ENCODE results near the gene MGST3. TPM values are rescaled to one million over a fixed set of nuclear protein-coding genes. Genes with fewer than 3 reads are reported as not detected.
"Not testable (repeated sequence)": the region's sequence is repeated elsewhere in the genome, so short reads cannot be mapped to it uniquely, and the experiment has no call there.

The MGST3 gene
- polyA plus RNA-seq, 3 donors = 145 to 565 (median 280) TPM

- 37 to 77% (median 75%) methylated on average over 8 of the region's 8 CpGs for WGBS, 3 donors
- no peak overlapping the region for H3K27ac ChIP-seq (ENCODE audit: low read depth, low read length)
Observed at GRCh38 chr1:165645654-165646366, 14.8 kb downstream of the MGST3 start.

GRCh38 chr1:165647517-165647916, 16.5 kb downstream of the MGST3 start:
- H3K27ac ChIP-seq (ENCODE audit: low read depth, low read length) = no peak overlapping the region

- 80 to 83% (median 80%) methylated on average over 4 of the region's 4 CpGs for WGBS, 3 donors
- no peak overlapping the region for H3K27ac ChIP-seq (ENCODE audit: low read depth, low read length)
Observed at GRCh38 chr1:165647970-165648369, 16.9 kb downstream of the MGST3 start.

GRCh38 chr1:165648919-165649572, 18.0 kb downstream of the MGST3 start:
- WGBS, 3 donors = 85 to 87% (median 86%) methylated on average over 7 of the region's 7 CpGs
- H3K27ac ChIP-seq (ENCODE audit: low read depth, low read length) = no peak overlapping the region

GRCh38 chr1:165650981-165651625, 20.1 kb downstream of the MGST3 start:
- H3K27ac ChIP-seq (ENCODE audit: low read depth, low read length) = no peak overlapping the region
- WGBS, 3 donors = 89 to 95% (median 91%) methylated on average over 9 of the region's 9 CpGs

- 95 to 96% (median 95%) methylated on average over 9 of the region's 9 CpGs for WGBS, 3 donors
- not testable (repeated sequence) for H3K27ac ChIP-seq (ENCODE audit: low read depth, low read length)
Observed at GRCh38 chr1:165658766-165659580, 27.9 kb downstream of the MGST3 start.

- H3K27ac ChIP-seq (ENCODE audit: low read depth, low read length) = no peak overlapping the region
- 58 to 82% (median 82%) methylated on average over 3 of the region's 3 CpGs for WGBS, 3 donors
Observed at GRCh38 chr1:165659581-165659895, 28.5 kb downstream of the MGST3 start.

GRCh38 chr1:165661703-165662102, 30.7 kb downstream of the MGST3 start:
- 78 to 96% (median 88%) methylated on average over 2 of the region's 2 CpGs for WGBS, 3 donors

GRCh38 chr1:165662186-165662585, 31.2 kb downstream of the MGST3 start:
- 79% methylated on average over 3 of the region's 3 CpGs for WGBS, 3 donors
- no peak overlapping the region for H3K27ac ChIP-seq (ENCODE audit: low read depth, low read length)

More at GRCh38 chr1:165661703-165662102, 30.7 kb downstream of the MGST3 start:
- H3K27ac ChIP-seq (ENCODE audit: low read depth, low read length) = no peak overlapping the region

- WGBS, 3 donors = 54 to 82% (median 56%) methylated on average over 5 of the region's 5 CpGs
- H3K27ac ChIP-seq (ENCODE audit: low read depth, low read length) = no peak overlapping the region
Observed at GRCh38 chr1:165666152-165666825, 35.3 kb downstream of the MGST3 start.

GRCh38 chr1:165668184-165668583, 37.1 kb downstream of the MGST3 start:
- H3K27ac ChIP-seq (ENCODE audit: low read depth, low read length) = no peak overlapping the region
- WGBS, 3 donors = 91 to 97% (median 91%) methylated on average over 3 of the region's 3 CpGs

- WGBS, 3 donors = 59 to 95% (median 65%) methylated on average over 2 of the region's 2 CpGs
- no peak overlapping the region for H3K27ac ChIP-seq (ENCODE audit: low read depth, low read length)
Observed at GRCh38 chr1:165671526-165671925, 40.5 kb downstream of the MGST3 start.

- WGBS, 3 donors = 82 to 92% (median 89%) methylated on average over 8 of the region's 8 CpGs
- H3K27ac ChIP-seq (ENCODE audit: low read depth, low read length) = no peak overlapping the region
Observed at GRCh38 chr1:165674599-165674998, 43.6 kb downstream of the MGST3 start.

- 97 to 100% (median 100%) methylated on average over 1 of the region's 1 CpG for WGBS, 3 donors
- no peak overlapping the region for H3K27ac ChIP-seq (ENCODE audit: low read depth, low read length)
Observed at GRCh38 chr1:165675794-165676193, 44.8 kb downstream of the MGST3 start.

- 0 to 43% (median 21%) methylated on average over 2 of the region's 2 CpGs for WGBS, 3 donors
- no peak overlapping the region for H3K27ac ChIP-seq (ENCODE audit: low read depth, low read length)
Observed at GRCh38 chr1:165678509-165678908, 47.5 kb downstream of the MGST3 start.

- no peak overlapping the region for H3K27ac ChIP-seq (ENCODE audit: low read depth, low read length)
- 45 to 98% (median 50%) methylated on average over 1 of the region's 1 CpG for whole genome bisulfite sequencing, 3 donors
Observed at GRCh38 chr1:165679282-165680036, 48.4 kb downstream of the MGST3 start.

- 79 to 84% (median 81%) methylated on average over 2 of the region's 2 CpGs for WGBS, 3 donors
- no peak overlapping the region for H3K27ac ChIP-seq (ENCODE audit: low read depth, low read length)
Observed at GRCh38 chr1:165680303-165680702, 49.3 kb downstream of the MGST3 start.

GRCh38 chr1:165680773-165681172, 49.7 kb downstream of the MGST3 start:
- H3K27ac ChIP-seq (ENCODE audit: low read depth, low read length) = not testable (repeated sequence)
- 96 to 97% (median 97%) methylated on average over 4 of the region's 4 CpGs for WGBS, 3 donors

Data from adipose tissue (tissue), 3 donors.